ENCODE data around the gene TNIP3.

The TNIP3 gene

DNA sequence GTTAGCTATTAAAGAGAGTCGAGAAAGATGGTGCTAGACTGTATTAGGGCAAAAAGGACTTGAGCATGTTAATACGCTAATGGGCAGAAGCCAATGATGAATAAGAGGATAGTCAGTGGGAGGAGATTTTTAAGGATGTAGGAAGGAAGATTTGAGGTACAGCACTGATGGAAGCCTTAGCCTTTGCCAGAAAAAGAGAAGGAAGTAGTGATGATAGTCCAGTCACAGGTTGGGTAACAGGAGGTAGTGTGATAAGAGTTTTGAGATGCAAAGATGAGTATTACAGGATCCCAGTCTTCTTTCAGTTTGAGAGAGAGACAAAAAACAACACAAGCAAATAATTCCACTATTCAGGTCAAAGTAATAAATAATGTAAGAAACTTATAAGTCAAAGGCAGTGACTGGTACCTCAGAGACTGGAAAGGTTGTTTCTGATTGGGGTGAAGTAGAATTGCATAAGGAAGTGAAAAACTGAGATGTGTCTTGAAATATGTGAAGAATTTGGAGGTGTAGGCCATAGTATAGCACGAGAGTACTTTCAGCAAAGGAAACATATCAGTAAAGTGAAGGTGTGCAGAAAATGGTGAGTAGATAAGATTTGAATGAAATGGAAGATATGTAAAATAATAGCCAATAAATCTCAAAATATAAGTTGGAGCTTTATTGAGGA, 69.7 kb downstream of the TNIP3 start:
- Histone ChIP-seq H3K36me3 (ENCODE audit: control insufficient read depth in 2 of 2, insufficient read depth in 2 of 2, low read length in 2 of 2) (no peaks in the 10 kb centered on the region), H3K4me3 (ENCODE audit: low read length in 2 of 2) (no peak overlapping the region), H3K9me3 (ENCODE audit: control insufficient read depth in 2 of 2, low read length in 2 of 2) (no peaks in the 10 kb centered on the region), H3K9ac (ENCODE audit: low read depth in 1 of 2, low read length in 2 of 2) (no peak overlapping the region), H3K4me1 (ENCODE audit: control insufficient read depth in 2 of 2, insufficient read depth in 2 of 2, low read length in 2 of 2) (no peaks in the 10 kb centered on the region), H3K27ac (ENCODE audit: low read depth in 2 of 2, low read length in 2 of 2) (no peak overlapping the region), H3K27me3 (ENCODE audit: control insufficient read depth in 2 of 2, insufficient read depth in 2 of 2, low read length in 2 of 2) (no peaks in the 10 kb centered on the region)

DNA sequence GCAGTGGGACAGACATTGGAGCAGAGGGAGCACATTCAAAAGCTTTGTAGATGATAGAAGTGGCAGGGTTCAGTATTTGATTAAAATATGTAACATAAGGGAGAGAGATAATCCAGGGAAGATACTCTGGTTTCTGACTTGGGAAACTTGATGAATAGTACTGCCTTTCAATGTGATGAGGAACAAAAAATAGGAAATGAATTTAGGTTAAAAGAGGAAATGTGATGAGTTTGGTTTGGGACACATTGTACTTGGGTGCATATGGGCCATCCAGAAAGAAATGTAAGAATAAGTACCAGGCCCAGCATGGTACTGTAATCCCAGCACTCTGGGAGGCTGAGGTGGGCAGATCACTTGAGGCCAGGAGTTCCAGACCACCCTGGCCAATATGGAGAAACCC, 70.9 kb downstream of the TNIP3 start:
- Histone ChIP-seq H3K4me3 (ENCODE audit: low read length in 2 of 2) (no peak overlapping the region), H3K9me3 (ENCODE audit: control insufficient read depth in 2 of 2, low read length in 2 of 2) (no peaks in the 10 kb centered on the region), H3K36me3 (ENCODE audit: control insufficient read depth in 2 of 2, insufficient read depth in 2 of 2, low read length in 2 of 2) (no peaks in the 10 kb centered on the region)

DNA sequence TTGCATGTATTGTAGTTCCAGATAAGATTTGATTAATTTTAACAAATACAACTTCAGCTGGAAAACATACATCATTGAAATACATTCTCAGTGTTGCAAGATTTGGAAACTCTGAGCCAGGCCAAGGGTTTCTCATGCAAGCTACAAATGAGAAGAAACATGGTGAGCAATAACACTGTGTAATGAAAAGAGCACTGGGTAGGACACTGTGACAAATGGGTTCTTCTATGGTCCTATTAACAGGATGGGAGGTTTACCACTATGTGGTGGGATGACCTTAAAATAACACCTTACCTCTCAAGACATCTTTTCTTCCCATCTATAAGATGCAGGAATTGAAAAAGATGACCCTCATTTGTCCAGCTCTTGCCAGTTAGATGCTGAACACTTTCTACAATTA, 72.2 kb downstream of the TNIP3 start:
- H3K9me3 ChIP-seq (ENCODE audit: control insufficient read depth in 2 of 2, low read length in 2 of 2) = no peaks in the 10 kb centered on the region
- no peaks in the 10 kb centered on the region for H3K4me1 ChIP-seq (ENCODE audit: control insufficient read depth in 2 of 2, insufficient read depth in 2 of 2, low read length in 2 of 2)
- H3K27ac ChIP-seq (ENCODE audit: low read depth in 2 of 2, low read length in 2 of 2) = no peak overlapping the region
- no peak overlapping the region for H3K9ac ChIP-seq (ENCODE audit: low read depth in 1 of 2, low read length in 2 of 2)
- H3K4me3 ChIP-seq (ENCODE audit: low read length in 2 of 2) = no peak overlapping the region
- H3K36me3 ChIP-seq (ENCODE audit: control insufficient read depth in 2 of 2, insufficient read depth in 2 of 2, low read length in 2 of 2) = no peaks in the 10 kb centered on the region
- H3K27me3 ChIP-seq (ENCODE audit: control insufficient read depth in 2 of 2, insufficient read depth in 2 of 2, low read length in 2 of 2) = no peaks in the 10 kb centered on the region

More for the DNA sequence above, 70.9 kb downstream of the TNIP3 start:
- H3K9ac ChIP-seq (ENCODE audit: low read depth in 1 of 2, low read length in 2 of 2) = no peak overlapping the region
- no peaks in the 10 kb centered on the region for H3K4me1 ChIP-seq (ENCODE audit: control insufficient read depth in 2 of 2, insufficient read depth in 2 of 2, low read length in 2 of 2)
- no peak overlapping the region for H3K27ac ChIP-seq (ENCODE audit: low read depth in 2 of 2, low read length in 2 of 2)
- no peaks in the 10 kb centered on the region for H3K27me3 ChIP-seq (ENCODE audit: control insufficient read depth in 2 of 2, insufficient read depth in 2 of 2, low read length in 2 of 2)

DNA sequence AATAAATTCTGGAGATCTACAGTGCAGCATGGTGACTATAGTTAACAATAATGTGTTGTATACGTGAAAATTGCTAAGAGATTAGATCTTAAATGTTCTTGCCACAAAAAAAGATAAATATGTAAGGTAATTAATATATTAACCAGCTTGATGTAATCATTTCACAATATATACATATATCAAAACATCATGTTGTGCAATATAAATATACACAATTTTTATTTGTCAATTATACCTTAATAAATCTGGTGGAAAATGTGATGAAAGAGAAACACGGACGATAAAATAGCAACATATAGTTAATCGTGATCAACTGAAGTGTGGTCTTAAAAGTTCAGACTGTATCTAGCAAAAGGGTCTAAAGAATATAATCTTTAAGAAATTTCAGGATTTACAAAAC, 75.3 kb downstream of the TNIP3 start:
- H3K4me3 ChIP-seq (ENCODE audit: low read length in 2 of 2) = no peak overlapping the region
- H3K9ac ChIP-seq (ENCODE audit: low read depth in 1 of 2, low read length in 2 of 2) = no peak overlapping the region
- no peaks in the 10 kb centered on the region for H3K27me3 ChIP-seq (ENCODE audit: control insufficient read depth in 2 of 2, insufficient read depth in 2 of 2, low read length in 2 of 2)
- H3K9me3 ChIP-seq (ENCODE audit: control insufficient read depth in 2 of 2, low read length in 2 of 2) = no peaks in the 10 kb centered on the region
- H3K27ac ChIP-seq (ENCODE audit: low read depth in 2 of 2, low read length in 2 of 2) = no peak overlapping the region
- H3K4me1 ChIP-seq (ENCODE audit: control insufficient read depth in 2 of 2, insufficient read depth in 2 of 2, low read length in 2 of 2) = no peaks in the 10 kb centered on the region
- no peaks in the 10 kb centered on the region for H3K36me3 ChIP-seq (ENCODE audit: control insufficient read depth in 2 of 2, insufficient read depth in 2 of 2, low read length in 2 of 2)

All from mucosa of rectum (tissue), 2 donors.